Measurements from ENCODE around the gene RNF220. TPM values are rescaled to one million over a fixed set of nuclear protein-coding genes. Genes with fewer than 3 reads are reported as not detected.
A peak's percentile ranks its signal among the peaks of the same experiment; 100 is the strongest.

Gene RNF220
- total RNA-seq, 4 donors from 2014 or later = 112 to 134 (median 132) TPM

- 82 to 93% methylated on average over 2 of the region's 12 CpGs for WGBS, 2 donors (ENCODE audit: low coverage in 1 of 2)
- no peaks in the 10 kb centered on the region for H3K36me3 ChIP-seq
- no peak overlapping the region for H3K27ac ChIP-seq
- H3K4me3 ChIP-seq = no peak overlapping the region
- ATAC-seq = no peak
- TF ChIP-seq CTCF (IDR thresholded peaks at IDR 0.05) = no peak
- TF ChIP-seq POLR2AphosphoS5 (IDR thresholded peaks at IDR 0.05) = no peak
- no peak for TF ChIP-seq POLR2A (IDR thresholded peaks at IDR 0.05)
- no peak for TF ChIP-seq EP300 (IDR thresholded peaks at IDR 0.05)
- peaks cover 23% of the 10 kb centered on the region for H3K27me3 ChIP-seq
- H3K4me1 ChIP-seq = no peaks in the 10 kb centered on the region
- H3K9me3 ChIP-seq = no peaks in the 10 kb centered on the region
Measured at GRCh38 chr1:44592208-44593145, 187.4 kb downstream of the RNF220 start.

GRCh38 chr1:44594353-44594752 lies 189.3 kb downstream of the RNF220 start:
- no peak for ATAC-seq
- no peaks in the 10 kb centered on the region for H3K4me1 ChIP-seq
- TF ChIP-seq POLR2A (IDR thresholded peaks at IDR 0.05) (no peak), CTCF (IDR thresholded peaks at IDR 0.05) (no peak), EP300 (IDR thresholded peaks at IDR 0.05) (no peak), POLR2AphosphoS5 (IDR thresholded peaks at IDR 0.05) (no peak)
- H3K27ac ChIP-seq = no peak overlapping the region
- H3K36me3 ChIP-seq = no peaks in the 10 kb centered on the region
- no peaks in the 10 kb centered on the region for H3K9me3 ChIP-seq
- H3K27me3 ChIP-seq = peaks cover 34% of the 10 kb centered on the region
- H3K4me3 ChIP-seq = no peak overlapping the region
- 67% methylated on average over 1 of the region's 6 CpGs; no CpG with 5 or more reads in 1 of the 2 donors for WGBS, 2 donors (ENCODE audit: low coverage in 1 of 2)

DNA sequence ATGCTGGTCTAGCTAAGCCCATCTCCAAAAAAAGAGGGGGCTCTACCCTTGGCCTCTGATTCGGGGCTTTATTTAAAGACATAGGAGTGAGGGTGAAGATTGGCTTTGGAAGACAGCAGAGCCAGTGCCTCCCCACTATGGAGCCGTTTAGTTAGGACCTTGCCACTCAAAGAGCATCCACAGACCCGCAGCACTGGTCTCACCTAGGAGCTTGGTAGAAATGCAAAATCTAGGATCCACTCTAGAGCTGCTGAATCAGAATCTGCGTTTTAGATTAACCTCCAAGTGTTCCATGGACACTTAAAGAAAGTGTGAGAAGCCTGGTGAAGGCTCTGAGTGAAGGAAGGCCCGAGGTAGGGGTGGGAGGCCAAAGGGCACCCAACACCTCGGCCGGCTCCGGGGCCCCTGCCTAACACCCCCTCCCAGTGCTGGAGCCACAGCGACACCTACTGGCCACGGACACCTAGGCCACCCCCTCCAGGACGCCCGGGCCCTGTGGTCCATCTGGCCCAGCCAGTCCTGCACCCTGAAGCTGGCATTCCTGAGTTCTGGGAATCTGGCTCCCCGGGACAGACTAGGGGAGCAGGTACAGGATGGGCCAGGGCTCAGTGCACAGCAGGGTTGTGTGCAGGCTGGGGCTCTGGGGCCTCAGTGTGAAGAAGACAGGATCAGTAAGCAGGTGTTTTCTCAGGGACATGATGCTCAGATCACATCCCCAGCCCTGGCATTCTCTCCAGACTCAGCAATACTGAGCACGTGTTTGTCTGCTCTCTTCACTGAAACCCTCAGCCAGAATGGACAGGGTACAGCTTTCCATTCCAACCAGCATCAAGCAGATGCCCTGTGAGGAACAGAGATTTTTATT lies 190.0 kb downstream of the RNF220 start:
- no peaks in the 10 kb centered on the region for H3K4me1 ChIP-seq
- no peak for TF ChIP-seq EP300 (IDR thresholded peaks at IDR 0.05)
- TF ChIP-seq CTCF (IDR thresholded peaks at IDR 0.05) = peak in 3 of 4 experiments; percentile 91 to 99 (median 94)
- TF ChIP-seq POLR2AphosphoS5 (IDR thresholded peaks at IDR 0.05) = no peak
- no peak for TF ChIP-seq POLR2A (IDR thresholded peaks at IDR 0.05)
- no peaks in the 10 kb centered on the region for H3K9me3 ChIP-seq
- peak; percentile 91 for ATAC-seq
- H3K27me3 ChIP-seq = peaks cover 41% of the 10 kb centered on the region
- 14 to 24% methylated on average over 8 to 11 of the region's 14 CpGs for WGBS, 2 donors (ENCODE audit: low coverage in 1 of 2)
- no peaks in the 10 kb centered on the region for H3K36me3 ChIP-seq
- no peak overlapping the region for H3K27ac ChIP-seq
- no peak overlapping the region for H3K4me3 ChIP-seq

GRCh38 chr1:44596511-44596910 lies 191.5 kb downstream of the RNF220 start:
- ATAC-seq = no peak
- H3K4me1 ChIP-seq = no peaks in the 10 kb centered on the region
- H3K36me3 ChIP-seq = no peaks in the 10 kb centered on the region
- 54% methylated on average over 4 of the region's 4 CpGs; no CpG with 5 or more reads in 1 of the 2 donors for WGBS, 2 donors (ENCODE audit: low coverage in 1 of 2)
- TF ChIP-seq POLR2A (IDR thresholded peaks at IDR 0.05) (no peak), EP300 (IDR thresholded peaks at IDR 0.05) (no peak), CTCF (IDR thresholded peaks at IDR 0.05) (no peak), POLR2AphosphoS5 (IDR thresholded peaks at IDR 0.05) (no peak)
- peaks cover 52% of the 10 kb centered on the region for H3K27me3 ChIP-seq
- no peaks in the 10 kb centered on the region for H3K9me3 ChIP-seq
- H3K27ac ChIP-seq = no peak overlapping the region
- no peak overlapping the region for H3K4me3 ChIP-seq
